ENCODE measurements around the gene ZNF239. TPM values are rescaled to one million over a fixed set of nuclear protein-coding genes. Genes with fewer than 3 reads are reported as not detected.

The ZNF239 gene
- total RNA-seq, 1 experiment from 2014 or later: 16.4 TPM

DNA sequence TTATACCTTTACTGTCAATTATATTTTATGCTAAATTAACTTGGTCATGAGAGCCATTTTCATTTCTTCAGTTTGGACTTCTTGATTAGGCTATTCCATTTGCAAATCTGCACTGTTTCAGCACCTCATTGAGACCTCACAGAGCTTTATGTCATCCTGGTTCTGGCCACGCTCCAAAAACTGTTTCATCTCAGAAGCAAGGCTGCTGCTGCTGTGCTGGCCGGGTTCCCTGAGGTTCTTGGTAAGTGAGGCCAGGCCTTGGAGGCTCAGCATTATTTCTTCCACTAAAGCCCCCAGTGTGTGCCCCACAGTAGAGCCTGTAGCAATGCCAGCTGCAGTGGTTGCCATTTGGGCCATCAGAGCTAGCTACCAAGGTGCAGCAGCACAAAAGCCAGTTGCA is 24.0 kb upstream of the ZNF239 start:
- H3K4me1 Mint-ChIP-seq (ENCODE audit: low read depth, unreplicated experiment): no peaks in the 10 kb centered on the region
- peaks cover 22% of the 10 kb centered on the region for H3K9me3 Mint-ChIP-seq (ENCODE audit: unreplicated experiment)
- H3K27me3 Mint-ChIP-seq (ENCODE audit: insufficient read depth, unreplicated experiment): peaks cover 4% of the 10 kb centered on the region
- H3K36me3 ChIP-seq (ENCODE audit: control insufficient read depth, insufficient read depth, low read length): no peaks in the 10 kb centered on the region
- ChIA-PET CTCF (no interaction called here), POLR2A (no interaction called here)
- peaks cover 11% of the 10 kb centered on the region; the same call in 1 of the 2 replicates for H3K9me3 ChIP-seq
- H3K4me3 ChIP-seq (ENCODE audit: low read depth, low read length): no peak overlapping the region
- H3K27me3 ChIP-seq (replicated peaks; ENCODE audit: control insufficient read depth, insufficient read depth, low read length): no peaks in the 10 kb centered on the region
- no TSS peak for BruUV-seq (replicated peaks)
- no peak for DNase-seq
- TF ChIP-seq, protein P1, sequence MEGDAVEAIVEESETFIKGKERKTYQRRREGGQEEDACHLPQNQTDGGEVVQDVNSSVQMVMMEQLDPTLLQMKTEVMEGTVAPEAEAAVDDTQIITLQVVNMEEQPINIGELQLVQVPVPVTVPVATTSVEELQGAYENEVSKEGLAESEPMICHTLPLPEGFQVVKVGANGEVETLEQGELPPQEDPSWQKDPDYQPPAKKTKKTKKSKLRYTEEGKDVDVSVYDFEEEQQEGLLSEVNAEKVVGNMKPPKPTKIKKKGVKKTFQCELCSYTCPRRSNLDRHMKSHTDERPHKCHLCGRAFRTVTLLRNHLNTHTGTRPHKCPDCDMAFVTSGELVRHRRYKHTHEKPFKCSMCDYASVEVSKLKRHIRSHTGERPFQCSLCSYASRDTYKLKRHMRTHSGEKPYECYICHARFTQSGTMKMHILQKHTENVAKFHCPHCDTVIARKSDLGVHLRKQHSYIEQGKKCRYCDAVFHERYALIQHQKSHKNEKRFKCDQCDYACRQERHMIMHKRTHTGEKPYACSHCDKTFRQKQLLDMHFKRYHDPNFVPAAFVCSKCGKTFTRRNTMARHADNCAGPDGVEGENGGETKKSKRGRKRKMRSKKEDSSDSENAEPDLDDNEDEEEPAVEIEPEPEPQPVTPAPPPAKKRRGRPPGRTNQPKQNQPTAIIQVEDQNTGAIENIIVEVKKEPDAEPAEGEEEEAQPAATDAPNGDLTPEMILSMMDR (IDR thresholded peaks at IDR 0.05; ENCODE audit: insufficient read depth in 1 of 2, low read depth in 1 of 2, low read length in 1 of 2, severe bottlenecking in 1 of 2, unreplicated experiment in 1 of 2): no peak
- no peak overlapping the region for H3K27ac Mint-ChIP-seq (ENCODE audit: unreplicated experiment)
- H3K4me3 Mint-ChIP-seq (ENCODE audit: unreplicated experiment): no peak overlapping the region
- H3K4me1 ChIP-seq: no peaks in the 10 kb centered on the region
- peaks cover 4% of the 10 kb centered on the region for H3K36me3 Mint-ChIP-seq (ENCODE audit: insufficient read depth, unreplicated experiment)
- intact Hi-C loops (cut with micrococcal nuclease; ENCODE audit: unreplicated experiment): no loop called here

DNA sequence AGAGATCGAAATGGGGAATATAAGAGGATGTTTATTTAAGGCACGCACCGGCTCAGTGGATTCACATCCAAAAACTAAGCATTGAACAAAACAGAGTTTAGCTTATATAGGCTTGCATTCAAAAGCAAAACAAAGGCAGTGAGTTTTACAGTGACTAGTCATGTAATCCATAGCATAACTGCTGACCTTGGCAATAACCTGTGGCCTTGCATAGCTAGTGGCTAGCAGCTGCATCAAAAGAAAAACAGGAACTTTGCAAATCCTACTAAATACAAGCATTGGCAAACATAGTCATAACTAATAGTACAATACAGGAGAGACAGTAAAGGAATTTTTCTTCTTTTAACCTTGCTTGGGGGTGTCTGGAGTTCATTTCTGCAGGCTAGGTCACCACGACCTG is 22.1 kb upstream of the ZNF239 start:
- Histone ChIP-seq H3K4me3 (ENCODE audit: low read depth, low read length) (no peak overlapping the region), H3K9me3 (peaks cover 19% of the 10 kb centered on the region), H3K4me1 (no peaks in the 10 kb centered on the region), H3K36me3 (ENCODE audit: control insufficient read depth, insufficient read depth, low read length) (no peaks in the 10 kb centered on the region), H3K27me3 (replicated peaks; ENCODE audit: control insufficient read depth, insufficient read depth, low read length) (no peaks in the 10 kb centered on the region)
- ChIA-PET CTCF (no interaction called here), POLR2A (no interaction called here)
- no TSS peak for BruUV-seq (replicated peaks)
- TF ChIP-seq, protein P1 (IDR thresholded peaks at IDR 0.05; ENCODE audit: insufficient read depth in 1 of 2, low read depth in 1 of 2, low read length in 1 of 2, severe bottlenecking in 1 of 2, unreplicated experiment in 1 of 2): no peak
- Mint-ChIP-seq H3K27me3 (ENCODE audit: insufficient read depth, unreplicated experiment) (no peaks in the 10 kb centered on the region), H3K9me3 (ENCODE audit: unreplicated experiment) (peaks cover 16% of the 10 kb centered on the region), H3K36me3 (ENCODE audit: insufficient read depth, unreplicated experiment) (no peaks in the 10 kb centered on the region), H3K4me1 (ENCODE audit: low read depth, unreplicated experiment) (no peaks in the 10 kb centered on the region), H3K27ac (ENCODE audit: unreplicated experiment) (no peak overlapping the region), H3K4me3 (ENCODE audit: unreplicated experiment) (no peak overlapping the region)
- intact Hi-C loops (cut with micrococcal nuclease; ENCODE audit: unreplicated experiment): no loop called here
- DNase-seq: no peak

DNA sequence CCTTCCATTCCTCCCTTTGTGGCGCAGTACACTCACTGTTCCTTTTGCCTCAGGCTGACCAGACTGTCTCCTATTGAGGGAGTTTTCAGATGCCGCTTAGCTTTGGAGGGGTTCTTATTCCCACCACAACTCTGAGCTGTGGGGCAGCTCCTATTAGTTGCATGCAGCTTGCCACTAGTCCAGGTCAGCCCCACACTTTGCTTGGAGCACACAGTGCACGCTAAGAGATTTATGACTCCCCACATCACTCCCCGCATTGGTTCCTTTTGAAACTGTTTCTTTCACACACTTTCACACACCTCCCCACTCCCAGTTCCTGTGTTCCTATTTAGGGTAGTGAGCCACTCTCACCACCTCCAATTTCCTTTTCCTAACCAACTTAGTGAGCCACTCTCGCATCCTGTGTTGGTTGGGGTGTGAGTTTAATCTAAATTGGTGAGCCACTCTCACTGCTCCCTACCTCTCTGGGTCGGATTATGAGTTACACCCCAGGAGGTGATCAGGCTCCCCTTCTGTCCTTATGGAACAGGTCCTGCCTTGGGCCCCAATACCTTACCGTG is 21.4 kb upstream of the ZNF239 start:
- H3K9me3 Mint-ChIP-seq (ENCODE audit: unreplicated experiment): peaks cover 19% of the 10 kb centered on the region
- POLR2A ChIA-PET: no interaction called here
- intact Hi-C loops (cut with micrococcal nuclease; ENCODE audit: unreplicated experiment): no loop called here

More for the DNA sequence above, 21.4 kb upstream of the ZNF239 start:
- Histone ChIP-seq H3K27me3 (replicated peaks; ENCODE audit: control insufficient read depth, insufficient read depth, low read length) (no peaks in the 10 kb centered on the region), H3K4me1 (no peaks in the 10 kb centered on the region), H3K4me3 (ENCODE audit: low read depth, low read length) (no peak overlapping the region), H3K9me3 (peaks cover 20% of the 10 kb centered on the region), H3K36me3 (ENCODE audit: control insufficient read depth, insufficient read depth, low read length) (no peaks in the 10 kb centered on the region)
- Mint-ChIP-seq H3K27me3 (ENCODE audit: insufficient read depth, unreplicated experiment) (no peaks in the 10 kb centered on the region), H3K27ac (ENCODE audit: unreplicated experiment) (no peak overlapping the region), H3K4me1 (ENCODE audit: low read depth, unreplicated experiment) (no peaks in the 10 kb centered on the region), H3K4me3 (ENCODE audit: unreplicated experiment) (no peak overlapping the region), H3K36me3 (ENCODE audit: insufficient read depth, unreplicated experiment) (no peaks in the 10 kb centered on the region)
- TF ChIP-seq, protein P1 (IDR thresholded peaks at IDR 0.05; ENCODE audit: insufficient read depth in 1 of 2, low read depth in 1 of 2, low read length in 1 of 2, severe bottlenecking in 1 of 2, unreplicated experiment in 1 of 2): no peak
- no TSS peak for BruUV-seq (replicated peaks)
- no peak for DNase-seq
- CTCF ChIA-PET: no interaction called here

Data from Caco-2 (cell line).